ENCODE data around the gene BCKDHA. TPM values are rescaled to one million over a fixed set of nuclear protein-coding genes. Genes with fewer than 3 reads are reported as not detected.

Gene BCKDHA
- total and polyA plus RNA-seq, 8 donors = 12.1 to 35.4 (median 31.9) TPM

DNA sequence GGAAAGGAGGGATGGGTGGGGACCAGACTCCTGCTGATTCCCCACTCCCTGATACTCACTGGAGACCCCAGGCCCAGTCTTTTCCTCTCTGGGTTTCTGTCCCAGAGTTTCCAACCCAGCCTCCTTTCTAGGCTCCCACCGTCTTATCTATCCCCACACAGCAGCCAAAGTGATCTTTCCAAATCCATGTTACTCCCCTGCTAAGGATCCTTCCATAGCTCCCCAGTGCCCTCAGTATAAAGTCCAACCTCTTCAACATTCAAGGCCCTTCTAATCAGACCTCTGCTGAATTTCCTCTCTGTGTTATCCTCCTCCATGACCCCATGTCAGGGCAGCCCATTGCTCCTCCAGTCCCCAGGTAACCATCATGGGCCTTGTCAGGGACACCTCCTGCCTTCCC is 42.6 kb upstream of the BCKDHA start:
- DNase-seq (no peak), ATAC-seq (no peak)
- intact Hi-C loops (cut with DNase I) = no loop called here
- no peak overlapping the region for H3K4me3 ChIP-seq
- TF ChIP-seq, protein P1, sequence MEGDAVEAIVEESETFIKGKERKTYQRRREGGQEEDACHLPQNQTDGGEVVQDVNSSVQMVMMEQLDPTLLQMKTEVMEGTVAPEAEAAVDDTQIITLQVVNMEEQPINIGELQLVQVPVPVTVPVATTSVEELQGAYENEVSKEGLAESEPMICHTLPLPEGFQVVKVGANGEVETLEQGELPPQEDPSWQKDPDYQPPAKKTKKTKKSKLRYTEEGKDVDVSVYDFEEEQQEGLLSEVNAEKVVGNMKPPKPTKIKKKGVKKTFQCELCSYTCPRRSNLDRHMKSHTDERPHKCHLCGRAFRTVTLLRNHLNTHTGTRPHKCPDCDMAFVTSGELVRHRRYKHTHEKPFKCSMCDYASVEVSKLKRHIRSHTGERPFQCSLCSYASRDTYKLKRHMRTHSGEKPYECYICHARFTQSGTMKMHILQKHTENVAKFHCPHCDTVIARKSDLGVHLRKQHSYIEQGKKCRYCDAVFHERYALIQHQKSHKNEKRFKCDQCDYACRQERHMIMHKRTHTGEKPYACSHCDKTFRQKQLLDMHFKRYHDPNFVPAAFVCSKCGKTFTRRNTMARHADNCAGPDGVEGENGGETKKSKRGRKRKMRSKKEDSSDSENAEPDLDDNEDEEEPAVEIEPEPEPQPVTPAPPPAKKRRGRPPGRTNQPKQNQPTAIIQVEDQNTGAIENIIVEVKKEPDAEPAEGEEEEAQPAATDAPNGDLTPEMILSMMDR (IDR thresholded peaks at IDR 0.05) = no peak
- peaks cover 0 to 61% of the 10 kb centered on the region in 2 donors for H3K4me1 ChIP-seq
- no peaks in the 10 kb centered on the region for H3K9me3 ChIP-seq
- H3K27ac ChIP-seq = peak overlapping the region in 1 of 2 donors; percentile 90
- no peaks in the 10 kb centered on the region for H3K27me3 ChIP-seq
- H3K36me3 ChIP-seq = no peaks in the 10 kb centered on the region

DNA sequence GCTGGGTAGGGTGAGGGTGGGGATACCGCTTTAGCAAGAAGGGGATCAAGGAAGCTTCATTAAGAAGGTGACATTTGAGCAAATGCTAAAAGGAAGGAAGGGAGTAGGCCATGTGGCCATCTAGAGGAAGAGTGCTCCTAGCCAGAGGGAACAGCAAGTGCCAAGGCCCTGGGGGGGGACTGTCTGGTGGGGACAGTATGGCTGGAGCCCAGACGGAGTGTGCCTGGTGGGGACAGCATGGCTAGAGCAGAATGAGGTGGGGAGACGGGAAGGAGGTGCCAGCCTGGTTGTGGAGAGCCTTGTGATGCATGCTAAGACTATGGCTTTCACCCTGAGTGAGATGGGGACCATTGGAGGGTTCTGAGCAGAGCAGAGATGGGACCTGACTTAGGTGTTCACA is 41.8 kb upstream of the BCKDHA start:
- Histone ChIP-seq H3K4me1 (peaks cover 0 to 53% of the 10 kb centered on the region in 2 donors), H3K27ac (peak overlapping the region in 1 of 2 donors; percentile 90), H3K36me3 (no peaks in the 10 kb centered on the region), H3K4me3 (no peak overlapping the region), H3K9me3 (no peaks in the 10 kb centered on the region), H3K27me3 (no peaks in the 10 kb centered on the region)
- TF ChIP-seq, protein P1 (IDR thresholded peaks at IDR 0.05) = no peak
- ATAC-seq (no peak), DNase-seq (no peak)
- intact Hi-C loops (cut with DNase I) = no loop called here

DNA sequence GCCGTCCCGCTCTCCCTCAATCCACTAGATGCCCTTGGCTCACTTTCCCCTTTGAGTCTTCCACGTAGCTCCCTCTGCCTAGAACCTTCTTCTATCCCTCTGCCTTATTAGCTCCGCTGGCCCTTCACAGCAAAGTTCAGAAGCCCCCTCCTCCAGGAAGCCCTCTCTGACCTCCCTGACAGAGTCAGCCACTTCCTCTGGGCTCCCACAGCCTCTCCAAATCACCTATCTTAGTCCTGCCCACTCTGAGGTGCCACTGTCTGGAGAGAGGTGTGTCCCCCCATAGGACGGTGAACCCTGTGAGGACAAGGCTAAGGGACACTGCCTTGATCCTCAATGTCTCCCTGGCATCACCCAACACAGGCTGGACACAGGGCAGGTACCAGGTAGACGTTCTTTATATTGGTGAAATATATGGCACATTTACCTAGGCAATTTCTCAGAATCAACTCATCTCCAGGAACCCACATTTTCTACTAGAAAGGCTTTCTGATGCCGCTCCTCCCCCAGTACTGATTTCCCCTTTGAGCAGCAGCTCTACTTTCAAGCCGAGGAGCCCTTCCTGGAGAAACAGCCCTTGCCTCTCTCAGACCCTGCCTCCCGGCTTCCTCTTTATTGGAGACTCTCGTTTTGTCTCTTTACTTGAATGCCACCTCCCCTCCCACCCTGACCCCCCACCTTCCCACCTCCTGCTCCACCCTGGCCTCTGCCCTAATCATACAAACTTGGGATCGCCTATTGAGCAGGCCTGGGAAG is 40.5 kb upstream of the BCKDHA start:
- Histone ChIP-seq H3K9me3 (no peaks in the 10 kb centered on the region), H3K4me1 (peaks cover 0 to 50% of the 10 kb centered on the region in 2 donors), H3K27me3 (no peaks in the 10 kb centered on the region), H3K4me3 (no peak overlapping the region), H3K36me3 (no peaks in the 10 kb centered on the region), H3K27ac (peak overlapping the region in 1 of 2 donors; percentile 41)
- intact Hi-C loops (cut with DNase I) = no loop called here
- ATAC-seq (no peak), DNase-seq (no peak)
- TF ChIP-seq, protein P1 (IDR thresholded peaks at IDR 0.05) = no peak

DNA sequence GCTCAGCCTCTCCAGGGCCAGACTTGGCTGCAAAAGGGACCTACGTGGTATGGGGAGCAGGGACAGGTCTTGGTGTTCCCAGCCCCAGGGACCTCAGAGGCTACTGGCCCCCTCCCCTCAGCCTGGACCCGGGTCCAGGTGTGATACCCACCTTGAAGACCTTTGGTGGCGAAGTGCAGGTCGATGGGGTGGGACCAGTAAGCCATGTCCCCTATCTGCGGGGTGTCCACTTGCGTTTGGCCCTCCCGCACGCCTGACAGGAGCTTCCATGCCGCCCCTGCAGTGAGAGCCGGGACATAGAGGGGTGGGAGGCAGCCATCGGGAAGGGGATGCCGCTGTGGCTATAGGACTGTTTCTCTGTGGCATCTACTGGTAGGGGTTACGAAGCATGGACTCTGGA is 39.9 kb upstream of the BCKDHA start:
- intact Hi-C loops (cut with DNase I) = no loop called here
- H3K27me3 ChIP-seq = no peaks in the 10 kb centered on the region
- ATAC-seq (no peak), DNase-seq (no peak)
- H3K9me3 ChIP-seq = no peaks in the 10 kb centered on the region
- TF ChIP-seq, protein P1 (IDR thresholded peaks at IDR 0.05) = no peak
- no peak overlapping the region for H3K4me3 ChIP-seq
- H3K4me1 ChIP-seq = peaks cover under 1 to 56% of the 10 kb centered on the region in 2 donors
- H3K36me3 ChIP-seq = no peaks in the 10 kb centered on the region
- peak overlapping the region in 1 of 2 donors; percentile 41 for H3K27ac ChIP-seq

DNA sequence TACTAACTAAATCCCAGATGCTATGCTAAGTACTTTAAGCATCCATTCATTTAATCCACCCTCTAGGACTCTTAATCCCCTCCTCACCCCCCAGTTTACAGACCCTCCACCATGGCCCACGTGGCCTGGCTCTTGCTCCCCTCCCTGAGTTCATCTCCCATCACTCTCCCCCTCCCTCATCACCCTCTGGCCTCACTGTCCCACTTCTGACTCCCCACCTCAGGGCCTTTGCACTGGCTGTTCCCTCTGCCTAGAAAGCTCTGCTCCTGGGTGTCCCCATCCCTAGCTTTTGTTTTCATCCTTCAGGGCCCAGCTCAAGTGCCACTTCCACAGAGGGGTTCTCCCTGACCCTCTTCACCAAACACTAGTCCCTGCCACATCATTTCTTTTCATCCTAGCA is 37.9 kb upstream of the BCKDHA start:
- TF ChIP-seq, protein P1 (IDR thresholded peaks at IDR 0.05) = no peak
- no peak for ATAC-seq

More for the DNA sequence above, 37.9 kb upstream of the BCKDHA start:
- Histone ChIP-seq H3K27me3 (no peaks in the 10 kb centered on the region), H3K27ac (no peak overlapping the region), H3K4me3 (no peak overlapping the region), H3K9me3 (no peaks in the 10 kb centered on the region), H3K36me3 (no peaks in the 10 kb centered on the region), H3K4me1 (peaks cover 7 to 59% of the 10 kb centered on the region in 2 donors)
- DNase-seq = no peak
- intact Hi-C loops (cut with DNase I) = no loop called here

Measured in left lung (tissue), 10 donors.